Measurements from ENCODE around the gene RBM23. TPM values are rescaled to one million over a fixed set of nuclear protein-coding genes. Genes with fewer than 3 reads are reported as not detected.

Gene RBM23
- total and polyA plus RNA-seq, 2 of the 8 experiments (the other 6 are each of a cell fraction or from before 2014, with no cell fraction given) = 41.2 to 43.3 TPM

GRCh38 chr14:22929104-22929960, 10.4 kb upstream of the RBM23 start, which contains the start of gene PRMT5 (continued):
- TF ChIP-seq RNF2 (IDR thresholded peaks at IDR 0.05; ENCODE audit: borderline replicate concordance, low read depth, low read length, missing control alignments, poor library complexity, severe bottlenecking) (no peak), SUZ12 (IDR thresholded peaks at IDR 0.05; ENCODE audit: low read length) (no peak), SIX5 (IDR thresholded peaks at IDR 0.05; ENCODE audit: low read depth, low read length) (no peak), TAF1 (IDR thresholded peaks at IDR 0.05; ENCODE audit: low read depth, low read length) (peak; percentile 96), MAFK (IDR thresholded peaks at IDR 0.05; ENCODE audit: low read depth, low read length) (peak; percentile 81; the same call in 1 of the 2 replicates), EZH2 (IDR thresholded peaks at IDR 0.05; ENCODE audit: low read depth, low read length, severe bottlenecking) (no peak), E2F6 (IDR thresholded peaks at IDR 0.05) (peak; percentile 34; the same call in 1 of the 2 replicates), NANOG (IDR thresholded peaks at IDR 0.05; ENCODE audit: insufficient read depth, low read depth, low read length, poor library complexity, severe bottlenecking) (no peak), KDM5A (IDR thresholded peaks at IDR 0.05; ENCODE audit: low read length) (peak; percentile 77)
